Mucosa of rectum (tissue), 2 donors: Measurements from ENCODE around the gene PGM5.
"Not testable (repeated sequence)": the region's sequence is repeated elsewhere in the genome, so short reads cannot be mapped to it uniquely, and the experiment has no call there.

Source experiments
- H3K27ac ChIP-seq, 2 donors: one replicate each; pipeline ENCODE4 v1.7.0; 2013; ENCODE audit warnings: inconsistent platforms in 2 of 2, low read depth in 2 of 2, low read length in 2 of 2
- H3K27me3 ChIP-seq, 2 donors: one replicate each; pipeline ENCODE4 v1.7.0; 2013; ENCODE audit warnings: low read length in 2 of 2; ENCODE audit not compliant: control insufficient read depth in 2 of 2, insufficient read depth in 2 of 2
- H3K36me3 ChIP-seq, 2 donors: one replicate each; pipeline ENCODE4 v1.7.0; 2013; ENCODE audit warnings: low read length in 2 of 2; ENCODE audit not compliant: control insufficient read depth in 2 of 2, insufficient read depth in 2 of 2
- H3K4me1 ChIP-seq, 2 donors: one replicate each; pipeline ENCODE4 v1.7.0; 2013; ENCODE audit warnings: low read length in 2 of 2, mild to moderate bottlenecking in 1 of 2; ENCODE audit not compliant: control insufficient read depth in 2 of 2, insufficient read depth in 2 of 2
- H3K4me3 ChIP-seq, 2 donors: one replicate each; pipeline ENCODE4 v1.7.0; 2013; ENCODE audit warnings: low read length in 2 of 2
- H3K9ac ChIP-seq, 2 donors: one replicate each; pipeline ENCODE4 v1.7.0; 2013; ENCODE audit warnings: low read length in 2 of 2, low read depth in 1 of 2, mild to moderate bottlenecking in 1 of 2
- H3K9me3 ChIP-seq, 2 donors: one replicate each; pipeline ENCODE4 v1.7.0; 2013; ENCODE audit warnings: low read length in 2 of 2; ENCODE audit not compliant: control insufficient read depth in 2 of 2
- donor health status: healthy.
- donor health status: Normal muscosa, but diverticular disease.

The PGM5 gene

DNA sequence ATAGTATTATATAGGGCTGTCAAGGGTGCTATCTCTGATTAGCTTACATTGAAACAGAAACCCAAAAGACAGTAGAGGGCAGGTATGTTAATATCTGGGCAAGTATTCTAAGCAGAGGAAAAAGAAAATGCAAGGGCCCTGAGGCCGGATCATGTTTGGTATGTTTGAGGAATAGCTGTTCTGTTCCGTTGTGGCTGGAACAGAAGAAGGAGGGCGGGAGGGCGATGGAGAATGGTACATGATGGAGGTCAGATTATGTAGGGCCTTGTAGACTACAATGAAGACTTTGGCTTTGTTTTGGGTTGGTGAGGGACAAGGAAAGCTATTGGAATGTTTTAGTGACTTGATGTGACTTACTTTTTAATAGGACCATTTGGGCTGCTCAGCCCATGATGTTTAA is 19.4 kb downstream of the PGM5 start:
- H3K9ac ChIP-seq, H3K4me3 ChIP-seq, H3K27ac ChIP-seq, H3K9me3 ChIP-seq, H3K27me3 ChIP-seq, H3K36me3 ChIP-seq, H3K4me1 ChIP-seq: not testable (repeated sequence)

GRCh38 chr9:68377723-68378122 is 21.3 kb downstream of the PGM5 start:
- not testable (repeated sequence) for H3K9ac ChIP-seq, H3K9me3 ChIP-seq, H3K4me3 ChIP-seq, H3K4me1 ChIP-seq, H3K27me3 ChIP-seq, H3K36me3 ChIP-seq, H3K27ac ChIP-seq

GRCh38 chr9:68383894-68384293 is 27.5 kb downstream of the PGM5 start:
- H3K27ac ChIP-seq, H3K27me3 ChIP-seq, H3K4me1 ChIP-seq, H3K4me3 ChIP-seq, H3K9ac ChIP-seq, H3K36me3 ChIP-seq, H3K9me3 ChIP-seq: not testable (repeated sequence)

GRCh38 chr9:68389558-68389957 is 33.1 kb downstream of the PGM5 start:
- not testable (repeated sequence) for H3K36me3 ChIP-seq, H3K27ac ChIP-seq, H3K9me3 ChIP-seq, H3K9ac ChIP-seq, H3K4me1 ChIP-seq, H3K4me3 ChIP-seq, H3K27me3 ChIP-seq

DNA sequence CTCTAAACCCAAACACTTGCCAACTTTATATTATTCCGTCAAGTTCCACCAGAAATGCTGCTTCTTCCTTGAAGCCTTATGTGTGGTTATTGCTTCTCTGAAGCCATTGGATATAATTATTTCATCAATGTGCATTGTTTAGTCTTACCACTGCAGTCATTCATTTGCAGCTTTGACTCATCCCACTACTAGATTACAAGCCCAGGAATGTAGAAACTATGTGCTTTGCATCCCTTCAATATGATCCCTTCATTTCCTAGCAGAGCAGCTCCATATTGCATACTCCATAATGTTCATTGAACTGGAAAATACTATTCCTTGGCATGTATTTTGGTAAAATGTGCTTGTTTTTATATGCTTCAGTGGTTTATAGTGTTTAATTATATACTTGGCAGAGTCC is 34.3 kb downstream of the PGM5 start:
- H3K9me3 ChIP-seq, H3K27ac ChIP-seq, H3K9ac ChIP-seq, H3K4me1 ChIP-seq, H3K36me3 ChIP-seq, H3K4me3 ChIP-seq, H3K27me3 ChIP-seq: not testable (repeated sequence)

- not testable (repeated sequence) for H3K27me3 ChIP-seq
These were observed 40.1 kb downstream of the PGM5 start for GRCh38 chr9:68396411-68397094.

GRCh38 chr9:68397095-68397423 is 40.6 kb downstream of the PGM5 start:
- not testable (repeated sequence) for H3K9ac ChIP-seq, H3K4me1 ChIP-seq, H3K27me3 ChIP-seq, H3K4me3 ChIP-seq, H3K9me3 ChIP-seq, H3K27ac ChIP-seq, H3K36me3 ChIP-seq

More at GRCh38 chr9:68396411-68397094, 40.1 kb downstream of the PGM5 start:
- not testable (repeated sequence) for H3K27ac ChIP-seq, H3K4me3 ChIP-seq, H3K36me3 ChIP-seq, H3K4me1 ChIP-seq, H3K9ac ChIP-seq, H3K9me3 ChIP-seq

GRCh38 chr9:68397796-68398195 is 41.4 kb downstream of the PGM5 start:
- not testable (repeated sequence) for H3K9me3 ChIP-seq, H3K27ac ChIP-seq, H3K4me1 ChIP-seq, H3K36me3 ChIP-seq, H3K9ac ChIP-seq, H3K4me3 ChIP-seq, H3K27me3 ChIP-seq

GRCh38 chr9:68398324-68398723 is 41.9 kb downstream of the PGM5 start:
- not testable (repeated sequence) for H3K27me3 ChIP-seq, H3K27ac ChIP-seq, H3K4me1 ChIP-seq, H3K9ac ChIP-seq, H3K36me3 ChIP-seq, H3K9me3 ChIP-seq, H3K4me3 ChIP-seq

DNA sequence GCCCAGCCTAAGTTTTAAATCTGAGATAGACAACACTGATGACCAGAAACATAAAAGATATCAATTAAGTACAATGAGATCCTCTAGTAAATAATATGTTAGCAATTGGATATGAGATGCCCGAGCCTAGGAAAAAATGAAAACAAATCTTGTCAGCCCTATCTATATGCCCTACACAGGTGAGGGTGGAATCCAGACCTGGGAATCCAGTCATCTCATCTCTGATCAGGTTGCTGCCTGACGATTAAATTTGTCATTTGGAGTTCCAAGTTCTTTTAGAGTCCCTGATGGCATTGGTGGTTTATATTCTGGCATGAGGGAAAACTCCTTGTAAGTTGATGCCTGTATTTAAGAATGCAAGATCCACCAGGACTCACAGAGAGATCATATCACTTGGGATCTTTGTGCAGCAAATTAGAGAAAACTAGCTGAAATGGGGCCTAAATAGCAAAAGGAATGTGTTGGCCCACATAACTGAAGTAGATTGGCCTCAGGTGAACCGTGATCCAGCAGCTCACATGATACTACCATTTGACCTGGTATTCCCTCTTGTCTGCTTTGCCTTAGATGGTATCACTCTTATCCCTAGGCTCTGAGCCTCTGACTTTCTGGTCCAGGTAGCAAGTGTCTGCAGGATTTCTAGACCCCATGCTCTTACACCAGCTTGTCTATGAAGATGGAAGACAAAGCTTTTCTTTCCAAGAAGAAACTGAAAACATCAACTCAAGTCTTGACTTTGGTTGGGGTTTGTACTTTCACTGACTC is 48.2 kb downstream of the PGM5 start:
- H3K4me3 ChIP-seq, H3K9me3 ChIP-seq, H3K9ac ChIP-seq, H3K27me3 ChIP-seq, H3K4me1 ChIP-seq, H3K36me3 ChIP-seq, H3K27ac ChIP-seq: not testable (repeated sequence)

- not testable (repeated sequence) for H3K36me3 ChIP-seq, H3K4me1 ChIP-seq, H3K27ac ChIP-seq, H3K27me3 ChIP-seq, H3K9me3 ChIP-seq, H3K4me3 ChIP-seq, H3K9ac ChIP-seq
These were observed 55.5 kb downstream of the PGM5 start for GRCh38 chr9:68411865-68412264.
